GM12878 (cell line): Measurements from ENCODE around the gene SMARCA4. TPM values are rescaled to one million over a fixed set of nuclear protein-coding genes. Genes with fewer than 3 reads are reported as not detected.

Experiments
- CBFB ChIP-seq: IDR thresholded peaks from 2 replicates; pipeline ENCODE4 v1.6.1; 2016; ENCODE audit warnings: antibody characterized with exemption, low read depth
- CHD2 ChIP-seq: IDR thresholded peaks from 2 replicates; pipeline ENCODE4 v1.6.1; 2011; ENCODE audit warnings: low read depth, low read length, improper control_type of control experiment, borderline replicate concordance
- HDAC2 ChIP-seq: fragments of 200-600 bp; sonication (generic); IDR thresholded peaks from 2 replicates; pipeline ENCODE4 v1.6.1; 2017
- HDAC6 ChIP-seq: fragments of 200-600 bp; sonication (generic); IDR thresholded peaks from one replicate; pipeline ENCODE4 v1.8.0; 2017; ENCODE audit warnings: antibody characterized with exemption; ENCODE audit not compliant: unreplicated experiment
- RAD51 ChIP-seq: fragments of 450-650 bp; IDR thresholded peaks from 2 replicates; pipeline ENCODE4 v1.6.1; 2016; ENCODE audit warnings: moderate library complexity, mild to moderate bottlenecking, inconsistent platforms
- RUNX3 ChIP-seq: IDR thresholded peaks from 2 replicates; pipeline ENCODE4 v1.6.1; 2012; ENCODE audit warnings: low read length, inconsistent platforms
- polyA plus RNA-seq, 11 experiments: library from polyadenylated mRNA; depleted of rRNA in 4 of 11; unstranded in 6 of 11; stranded (reverse) in 5 of 11; fragments of >200 nt; fragmentation: Nextera tagmentation in 4 of 11; fragmentation: Illumina TruSeq in 1 of 11; extraction: Ambion mirVana in 4 of 11; extraction: Trizol in 1 of 11; gene quantifications; 1 replicate in 1 of 11; 2 replicates in 10 of 11; pipeline versions ENCODE4 v1.2.1 to v1.2.3, GENCODE V29; 2011 to 2016; ENCODE audit warnings: inconsistent platforms in 2 of 11, missing spikeins in 2 of 11, low read depth in 1 of 11
- total RNA-seq, 4 experiments: library from RNA; depleted of rRNA in 3 of 4; stranded (reverse); fragments of >200 nt in 3 of 4; fragmentation: Illumina TruSeq in 1 of 4; extraction: Trizol in 1 of 4; gene quantifications; 2 replicates each; pipeline versions ENCODE4 v1.2.1 to v1.2.3, GENCODE V29; 2013 to 2021
- TF ChIP-seq, protein P1 (sequence below): IDR thresholded peaks from 2 replicates; pipeline ENCODE4 v1.6.1; 2012; ENCODE audit warnings: mild to moderate bottlenecking, low read depth, low read length
- TF ChIP-seq, protein P2 (sequence below): fragments of 450-650 bp; IDR thresholded peaks from 2 replicates; pipeline ENCODE4 v1.6.1; 2017; ENCODE audit warnings: mild to moderate bottlenecking, moderate library complexity

SMARCA4 gene
- total and polyA plus RNA-seq, 10 of the 15 experiments (the other 5 are each of a cell fraction or from before 2014, with no cell fraction given), result 22.4 to 175 (median 57.4) TPM

DNA sequence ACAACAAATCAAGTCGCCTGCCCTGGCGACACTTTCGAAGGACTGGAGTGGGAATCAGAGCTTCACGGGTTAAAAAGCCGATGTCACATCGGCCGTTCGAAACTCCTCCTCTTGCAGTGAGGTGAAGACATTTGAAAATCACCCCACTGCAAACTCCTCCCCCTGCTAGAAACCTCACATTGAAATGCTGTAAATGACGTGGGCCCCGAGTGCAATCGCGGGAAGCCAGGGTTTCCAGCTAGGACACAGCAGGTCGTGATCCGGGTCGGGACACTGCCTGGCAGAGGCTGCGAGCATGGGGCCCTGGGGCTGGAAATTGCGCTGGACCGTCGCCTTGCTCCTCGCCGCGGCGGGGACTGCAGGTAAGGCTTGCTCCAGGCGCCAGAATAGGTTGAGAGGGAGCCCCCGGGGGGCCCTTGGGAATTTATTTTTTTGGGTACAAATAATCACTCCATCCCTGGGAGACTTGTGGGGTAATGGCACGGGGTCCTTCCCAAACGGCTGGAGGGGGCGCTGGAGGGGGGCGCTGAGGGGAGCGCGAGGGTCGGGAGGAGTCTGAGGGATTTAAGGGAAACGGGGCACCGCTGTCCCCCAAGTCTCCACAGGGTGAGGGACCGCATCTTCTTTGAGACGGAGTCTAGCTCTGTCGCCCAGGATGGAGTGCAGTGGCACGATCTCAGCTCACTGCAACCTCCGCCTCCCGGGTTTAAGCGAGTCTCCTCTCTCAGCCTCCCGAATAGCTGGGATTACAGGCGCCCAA lies 128.6 kb downstream of the SMARCA4 start, which contains the start of gene LDLR (continued):
- TF ChIP-seq, protein P1, sequence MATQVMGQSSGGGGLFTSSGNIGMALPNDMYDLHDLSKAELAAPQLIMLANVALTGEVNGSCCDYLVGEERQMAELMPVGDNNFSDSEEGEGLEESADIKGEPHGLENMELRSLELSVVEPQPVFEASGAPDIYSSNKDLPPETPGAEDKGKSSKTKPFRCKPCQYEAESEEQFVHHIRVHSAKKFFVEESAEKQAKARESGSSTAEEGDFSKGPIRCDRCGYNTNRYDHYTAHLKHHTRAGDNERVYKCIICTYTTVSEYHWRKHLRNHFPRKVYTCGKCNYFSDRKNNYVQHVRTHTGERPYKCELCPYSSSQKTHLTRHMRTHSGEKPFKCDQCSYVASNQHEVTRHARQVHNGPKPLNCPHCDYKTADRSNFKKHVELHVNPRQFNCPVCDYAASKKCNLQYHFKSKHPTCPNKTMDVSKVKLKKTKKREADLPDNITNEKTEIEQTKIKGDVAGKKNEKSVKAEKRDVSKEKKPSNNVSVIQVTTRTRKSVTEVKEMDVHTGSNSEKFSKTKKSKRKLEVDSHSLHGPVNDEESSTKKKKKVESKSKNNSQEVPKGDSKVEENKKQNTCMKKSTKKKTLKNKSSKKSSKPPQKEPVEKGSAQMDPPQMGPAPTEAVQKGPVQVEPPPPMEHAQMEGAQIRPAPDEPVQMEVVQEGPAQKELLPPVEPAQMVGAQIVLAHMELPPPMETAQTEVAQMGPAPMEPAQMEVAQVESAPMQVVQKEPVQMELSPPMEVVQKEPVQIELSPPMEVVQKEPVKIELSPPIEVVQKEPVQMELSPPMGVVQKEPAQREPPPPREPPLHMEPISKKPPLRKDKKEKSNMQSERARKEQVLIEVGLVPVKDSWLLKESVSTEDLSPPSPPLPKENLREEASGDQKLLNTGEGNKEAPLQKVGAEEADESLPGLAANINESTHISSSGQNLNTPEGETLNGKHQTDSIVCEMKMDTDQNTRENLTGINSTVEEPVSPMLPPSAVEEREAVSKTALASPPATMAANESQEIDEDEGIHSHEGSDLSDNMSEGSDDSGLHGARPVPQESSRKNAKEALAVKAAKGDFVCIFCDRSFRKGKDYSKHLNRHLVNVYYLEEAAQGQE, result no peak
- TF ChIP-seq HDAC2 (no peak), HDAC6 (no peak), RAD51 (no peak), CBFB (no peak), CHD2 (0 out of 2 replicates have a peak, but pooled peaks have one; percentile 33), RUNX3 (peak; percentile 37; the same call in 1 of the 2 replicates)
- TF ChIP-seq, protein P2, sequence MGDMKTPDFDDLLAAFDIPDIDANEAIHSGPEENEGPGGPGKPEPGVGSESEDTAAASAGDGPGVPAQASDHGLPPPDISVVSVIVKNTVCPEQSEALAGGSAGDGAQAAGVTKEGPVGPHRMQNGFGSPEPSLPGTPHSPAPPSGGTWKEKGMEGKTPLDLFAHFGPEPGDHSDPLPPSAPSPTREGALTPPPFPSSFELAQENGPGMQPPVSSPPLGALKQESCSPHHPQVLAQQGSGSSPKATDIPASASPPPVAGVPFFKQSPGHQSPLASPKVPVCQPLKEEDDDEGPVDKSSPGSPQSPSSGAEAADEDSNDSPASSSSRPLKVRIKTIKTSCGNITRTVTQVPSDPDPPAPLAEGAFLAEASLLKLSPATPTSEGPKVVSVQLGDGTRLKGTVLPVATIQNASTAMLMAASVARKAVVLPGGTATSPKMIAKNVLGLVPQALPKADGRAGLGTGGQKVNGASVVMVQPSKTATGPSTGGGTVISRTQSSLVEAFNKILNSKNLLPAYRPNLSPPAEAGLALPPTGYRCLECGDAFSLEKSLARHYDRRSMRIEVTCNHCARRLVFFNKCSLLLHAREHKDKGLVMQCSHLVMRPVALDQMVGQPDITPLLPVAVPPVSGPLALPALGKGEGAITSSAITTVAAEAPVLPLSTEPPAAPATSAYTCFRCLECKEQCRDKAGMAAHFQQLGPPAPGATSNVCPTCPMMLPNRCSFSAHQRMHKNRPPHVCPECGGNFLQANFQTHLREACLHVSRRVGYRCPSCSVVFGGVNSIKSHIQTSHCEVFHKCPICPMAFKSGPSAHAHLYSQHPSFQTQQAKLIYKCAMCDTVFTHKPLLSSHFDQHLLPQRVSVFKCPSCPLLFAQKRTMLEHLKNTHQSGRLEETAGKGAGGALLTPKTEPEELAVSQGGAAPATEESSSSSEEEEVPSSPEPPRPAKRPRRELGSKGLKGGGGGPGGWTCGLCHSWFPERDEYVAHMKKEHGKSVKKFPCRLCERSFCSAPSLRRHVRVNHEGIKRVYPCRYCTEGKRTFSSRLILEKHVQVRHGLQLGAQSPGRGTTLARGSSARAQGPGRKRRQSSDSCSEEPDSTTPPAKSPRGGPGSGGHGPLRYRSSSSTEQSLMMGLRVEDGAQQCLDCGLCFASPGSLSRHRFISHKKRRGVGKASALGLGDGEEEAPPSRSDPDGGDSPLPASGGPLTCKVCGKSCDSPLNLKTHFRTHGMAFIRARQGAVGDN, result no peak; the same call in 1 of the 2 replicates
